ENCODE results near the gene SPATA13.

DNA sequence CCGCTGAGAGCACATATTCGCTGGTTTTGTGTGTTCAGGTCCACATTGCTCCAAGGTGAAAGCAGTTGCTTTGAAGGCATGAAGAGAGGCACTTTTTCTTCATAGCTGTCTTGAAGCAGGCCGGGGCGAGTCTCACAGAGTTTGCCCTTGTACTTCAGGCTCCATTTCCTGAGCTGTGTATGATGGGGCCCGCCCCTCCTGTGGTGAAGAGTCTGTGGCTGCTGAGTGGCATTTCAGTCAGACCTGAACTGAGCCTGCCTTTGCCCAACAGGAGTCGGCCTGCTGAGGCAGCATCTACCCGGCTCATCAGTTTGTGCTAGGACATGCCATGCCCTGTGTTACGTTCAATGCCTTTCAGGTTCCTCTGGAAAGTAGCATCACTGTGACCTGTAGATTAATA, 104.5 kb downstream of the SPATA13 start:
- TF ChIP-seq POLR2AphosphoS5 (IDR thresholded peaks at IDR 0.05; ENCODE audit: low read depth, low read length) (no peak), SIN3A (IDR thresholded peaks at IDR 0.05; ENCODE audit: borderline replicate concordance, insufficient read depth, low read length) (no peak), TAF1 (IDR thresholded peaks at IDR 0.05; ENCODE audit: borderline replicate concordance, insufficient read depth, low read length) (no peak), FOXP2 (optimal IDR thresholded peaks at IDR 0.05; ENCODE audit: borderline replicate concordance, extremely low read depth, extremely low read length, insufficient read depth) (no peak)
- TF ChIP-seq, protein P1, sequence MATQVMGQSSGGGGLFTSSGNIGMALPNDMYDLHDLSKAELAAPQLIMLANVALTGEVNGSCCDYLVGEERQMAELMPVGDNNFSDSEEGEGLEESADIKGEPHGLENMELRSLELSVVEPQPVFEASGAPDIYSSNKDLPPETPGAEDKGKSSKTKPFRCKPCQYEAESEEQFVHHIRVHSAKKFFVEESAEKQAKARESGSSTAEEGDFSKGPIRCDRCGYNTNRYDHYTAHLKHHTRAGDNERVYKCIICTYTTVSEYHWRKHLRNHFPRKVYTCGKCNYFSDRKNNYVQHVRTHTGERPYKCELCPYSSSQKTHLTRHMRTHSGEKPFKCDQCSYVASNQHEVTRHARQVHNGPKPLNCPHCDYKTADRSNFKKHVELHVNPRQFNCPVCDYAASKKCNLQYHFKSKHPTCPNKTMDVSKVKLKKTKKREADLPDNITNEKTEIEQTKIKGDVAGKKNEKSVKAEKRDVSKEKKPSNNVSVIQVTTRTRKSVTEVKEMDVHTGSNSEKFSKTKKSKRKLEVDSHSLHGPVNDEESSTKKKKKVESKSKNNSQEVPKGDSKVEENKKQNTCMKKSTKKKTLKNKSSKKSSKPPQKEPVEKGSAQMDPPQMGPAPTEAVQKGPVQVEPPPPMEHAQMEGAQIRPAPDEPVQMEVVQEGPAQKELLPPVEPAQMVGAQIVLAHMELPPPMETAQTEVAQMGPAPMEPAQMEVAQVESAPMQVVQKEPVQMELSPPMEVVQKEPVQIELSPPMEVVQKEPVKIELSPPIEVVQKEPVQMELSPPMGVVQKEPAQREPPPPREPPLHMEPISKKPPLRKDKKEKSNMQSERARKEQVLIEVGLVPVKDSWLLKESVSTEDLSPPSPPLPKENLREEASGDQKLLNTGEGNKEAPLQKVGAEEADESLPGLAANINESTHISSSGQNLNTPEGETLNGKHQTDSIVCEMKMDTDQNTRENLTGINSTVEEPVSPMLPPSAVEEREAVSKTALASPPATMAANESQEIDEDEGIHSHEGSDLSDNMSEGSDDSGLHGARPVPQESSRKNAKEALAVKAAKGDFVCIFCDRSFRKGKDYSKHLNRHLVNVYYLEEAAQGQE (IDR thresholded peaks at IDR 0.05; ENCODE audit: insufficient read depth in 1 of 2, low read depth in 2 of 2, low read length in 2 of 2) = no peak

Data from PFSK-1 (cell line).